ENCODE data around the gene PVALEF. TPM values are rescaled to one million over a fixed set of nuclear protein-coding genes. Genes with fewer than 3 reads are reported as not detected.

PVALEF gene
- total and polyA plus RNA-seq, 2 of the 13 experiments (the other 11 are each of a cell fraction or from before 2014, with no cell fraction given): 0.18 TPM

GRCh38 chr17:81143717-81144422 is 21.4 kb upstream of the PVALEF start (continued):
- TF ChIP-seq SIX1 (CRISPR knock-in tag; IDR thresholded peaks at IDR 0.05; ENCODE audit: borderline replicate concordance): no peak
- TF ChIP-seq PTBP1 (IDR thresholded peaks at IDR 0.05; ENCODE audit: low read depth, low read length, poor library complexity, severe bottlenecking): no peak
- no peak for TF ChIP-seq ZNF784 (CRISPR knock-in tag; IDR thresholded peaks at IDR 0.05; ENCODE audit: borderline replicate concordance)
- no peak for TF ChIP-seq YY1 (IDR thresholded peaks at IDR 0.05; ENCODE audit: insufficient read depth, insufficient replicate concordance, low read depth, low read length)
- TF ChIP-seq JUN (CRISPR knock-in tag; IDR thresholded peaks at IDR 0.05): no peak
- TF ChIP-seq NR2C2 (CRISPR knock-in tag; IDR thresholded peaks at IDR 0.05; ENCODE audit: borderline replicate concordance): 0 out of 2 replicates have a peak, but pooled peaks have one; percentile 28
- 0 out of 2 replicates have a peak, but pooled peaks have one; percentile 59 for TF ChIP-seq HNRNPL (IDR thresholded peaks at IDR 0.05; ENCODE audit: low read depth, low read length)
- no peak for TF ChIP-seq ZNF225 (CRISPR knock-in tag; IDR thresholded peaks at IDR 0.05)
- TF ChIP-seq JDP2 (CRISPR knock-in tag; IDR thresholded peaks at IDR 0.05; ENCODE audit: borderline replicate concordance): no peak
- TF ChIP-seq PAXIP1 (CRISPR knock-in tag; conservative IDR thresholded peaks at IDR 0.05): no peak
- no peak for TF ChIP-seq MAX (IDR thresholded peaks at IDR 0.05)
- TF ChIP-seq PATZ1 (CRISPR knock-in tag; IDR thresholded peaks at IDR 0.05): peak; percentile 64
- no peak for TF ChIP-seq THRA (CRISPR knock-in tag; IDR thresholded peaks at IDR 0.05; ENCODE audit: borderline replicate concordance)
- no peak for TF ChIP-seq HNRNPLL (IDR thresholded peaks at IDR 0.05; ENCODE audit: low read depth, low read length, poor library complexity, severe bottlenecking)
- no peak for TF ChIP-seq SRSF4 (IDR thresholded peaks at IDR 0.05; ENCODE audit: low read depth, low read length, poor library complexity, severe bottlenecking)
- no peak for TF ChIP-seq ZBTB3 (CRISPR knock-in tag; IDR thresholded peaks at IDR 0.05; ENCODE audit: borderline replicate concordance, low read depth)
- no peak for TF ChIP-seq MXD3 (CRISPR knock-in tag; IDR thresholded peaks at IDR 0.05)
- TF ChIP-seq FOXK2 (IDR thresholded peaks at IDR 0.05): no peak
